ENCODE measurements around the gene AAK1. TPM values are rescaled to one million over a fixed set of nuclear protein-coding genes. Genes with fewer than 3 reads are reported as not detected.

Gene AAK1
- total RNA-seq, 1 experiment from 2014 or later = 40.5 TPM

- POLR2A ChIA-PET (ENCODE audit: low non-redundant PET) = no interaction called here
- TF ChIP-seq, protein P1, sequence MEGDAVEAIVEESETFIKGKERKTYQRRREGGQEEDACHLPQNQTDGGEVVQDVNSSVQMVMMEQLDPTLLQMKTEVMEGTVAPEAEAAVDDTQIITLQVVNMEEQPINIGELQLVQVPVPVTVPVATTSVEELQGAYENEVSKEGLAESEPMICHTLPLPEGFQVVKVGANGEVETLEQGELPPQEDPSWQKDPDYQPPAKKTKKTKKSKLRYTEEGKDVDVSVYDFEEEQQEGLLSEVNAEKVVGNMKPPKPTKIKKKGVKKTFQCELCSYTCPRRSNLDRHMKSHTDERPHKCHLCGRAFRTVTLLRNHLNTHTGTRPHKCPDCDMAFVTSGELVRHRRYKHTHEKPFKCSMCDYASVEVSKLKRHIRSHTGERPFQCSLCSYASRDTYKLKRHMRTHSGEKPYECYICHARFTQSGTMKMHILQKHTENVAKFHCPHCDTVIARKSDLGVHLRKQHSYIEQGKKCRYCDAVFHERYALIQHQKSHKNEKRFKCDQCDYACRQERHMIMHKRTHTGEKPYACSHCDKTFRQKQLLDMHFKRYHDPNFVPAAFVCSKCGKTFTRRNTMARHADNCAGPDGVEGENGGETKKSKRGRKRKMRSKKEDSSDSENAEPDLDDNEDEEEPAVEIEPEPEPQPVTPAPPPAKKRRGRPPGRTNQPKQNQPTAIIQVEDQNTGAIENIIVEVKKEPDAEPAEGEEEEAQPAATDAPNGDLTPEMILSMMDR (conservative IDR thresholded peaks at IDR 0.05; ENCODE audit: low read depth, low read length) = no peak
- TF ChIP-seq EZH2 (IDR thresholded peaks at IDR 0.05; ENCODE audit: borderline replicate concordance, low read depth, low read length, poor library complexity, severe bottlenecking) = no peak
- CTCF ChIA-PET = no interaction called here
- Histone ChIP-seq H3K36me3 (ENCODE audit: insufficient read depth, low read length, poor library complexity, severe bottlenecking) (no peaks in the 10 kb centered on the region), H3K4me3 (ENCODE audit: low read depth, low read length, poor library complexity, severe bottlenecking) (no peak overlapping the region), H3K27ac (ENCODE audit: low read depth, low read length, poor library complexity, severe bottlenecking) (no peak overlapping the region), H3K9me3 (ENCODE audit: low read depth, low read length, poor library complexity, severe bottlenecking) (peaks cover 3% of the 10 kb centered on the region), H3K27me3 (replicated peaks; ENCODE audit: insufficient read depth, low read depth, low read length, poor library complexity) (no peaks in the 10 kb centered on the region), H3K4me1 (ENCODE audit: insufficient read depth, low read length, poor library complexity, severe bottlenecking) (no peaks in the 10 kb centered on the region)
- intact Hi-C loops (cut with micrococcal nuclease; ENCODE audit: unreplicated experiment) = no loop called here
- no TSS peak for BruUV-seq (replicated peaks)
- no peak for DNase-seq (ENCODE audit: low spot score)
Observed at GRCh38 chr2:69531186-69531585, 112.4 kb downstream of the AAK1 start.

GRCh38 chr2:69529480-69529879 lies 114.1 kb downstream of the AAK1 start:
- H3K9me3 ChIP-seq (ENCODE audit: low read depth, low read length, poor library complexity, severe bottlenecking) = peaks cover 3% of the 10 kb centered on the region
- no peak overlapping the region for H3K4me3 ChIP-seq (ENCODE audit: low read depth, low read length, poor library complexity, severe bottlenecking)
- BruUV-seq (replicated peaks) = no TSS peak
- no peaks in the 10 kb centered on the region for H3K4me1 ChIP-seq (ENCODE audit: insufficient read depth, low read length, poor library complexity, severe bottlenecking)
- CTCF ChIA-PET = no interaction called here
- intact Hi-C loops (cut with micrococcal nuclease; ENCODE audit: unreplicated experiment) = no loop called here
- POLR2A ChIA-PET (ENCODE audit: low non-redundant PET) = no interaction called here
- H3K27ac ChIP-seq (ENCODE audit: low read depth, low read length, poor library complexity, severe bottlenecking) = no peak overlapping the region
- no peak for DNase-seq (ENCODE audit: low spot score)
- no peaks in the 10 kb centered on the region for H3K36me3 ChIP-seq (ENCODE audit: insufficient read depth, low read length, poor library complexity, severe bottlenecking)
- no peaks in the 10 kb centered on the region for H3K27me3 ChIP-seq (replicated peaks; ENCODE audit: insufficient read depth, low read depth, low read length, poor library complexity)
- TF ChIP-seq, protein P1 (conservative IDR thresholded peaks at IDR 0.05; ENCODE audit: low read depth, low read length) = no peak
- no peak for TF ChIP-seq EZH2 (IDR thresholded peaks at IDR 0.05; ENCODE audit: borderline replicate concordance, low read depth, low read length, poor library complexity, severe bottlenecking)

- BruUV-seq (replicated peaks) = no TSS peak
- Histone ChIP-seq H3K9me3 (ENCODE audit: low read depth, low read length, poor library complexity, severe bottlenecking) (no peaks in the 10 kb centered on the region), H3K4me3 (ENCODE audit: low read depth, low read length, poor library complexity, severe bottlenecking) (no peak overlapping the region), H3K27ac (ENCODE audit: low read depth, low read length, poor library complexity, severe bottlenecking) (no peak overlapping the region), H3K36me3 (ENCODE audit: insufficient read depth, low read length, poor library complexity, severe bottlenecking) (no peaks in the 10 kb centered on the region), H3K27me3 (replicated peaks; ENCODE audit: insufficient read depth, low read depth, low read length, poor library complexity) (no peaks in the 10 kb centered on the region), H3K4me1 (ENCODE audit: insufficient read depth, low read length, poor library complexity, severe bottlenecking) (no peaks in the 10 kb centered on the region)
- TF ChIP-seq, protein P1 (conservative IDR thresholded peaks at IDR 0.05; ENCODE audit: low read depth, low read length) = no peak
- TF ChIP-seq EZH2 (IDR thresholded peaks at IDR 0.05; ENCODE audit: borderline replicate concordance, low read depth, low read length, poor library complexity, severe bottlenecking) = no peak
- CTCF ChIA-PET = no interaction called here
- intact Hi-C loops (cut with micrococcal nuclease; ENCODE audit: unreplicated experiment) = no loop called here
- no peak for DNase-seq (ENCODE audit: low spot score)
- POLR2A ChIA-PET (ENCODE audit: low non-redundant PET) = no interaction called here
Observed at GRCh38 chr2:69525261-69525660, 118.3 kb downstream of the AAK1 start.

Measured in A673 (cell line).